ENCODE measurements around the gene PITPNM2.

Gene PITPNM2

DNA sequence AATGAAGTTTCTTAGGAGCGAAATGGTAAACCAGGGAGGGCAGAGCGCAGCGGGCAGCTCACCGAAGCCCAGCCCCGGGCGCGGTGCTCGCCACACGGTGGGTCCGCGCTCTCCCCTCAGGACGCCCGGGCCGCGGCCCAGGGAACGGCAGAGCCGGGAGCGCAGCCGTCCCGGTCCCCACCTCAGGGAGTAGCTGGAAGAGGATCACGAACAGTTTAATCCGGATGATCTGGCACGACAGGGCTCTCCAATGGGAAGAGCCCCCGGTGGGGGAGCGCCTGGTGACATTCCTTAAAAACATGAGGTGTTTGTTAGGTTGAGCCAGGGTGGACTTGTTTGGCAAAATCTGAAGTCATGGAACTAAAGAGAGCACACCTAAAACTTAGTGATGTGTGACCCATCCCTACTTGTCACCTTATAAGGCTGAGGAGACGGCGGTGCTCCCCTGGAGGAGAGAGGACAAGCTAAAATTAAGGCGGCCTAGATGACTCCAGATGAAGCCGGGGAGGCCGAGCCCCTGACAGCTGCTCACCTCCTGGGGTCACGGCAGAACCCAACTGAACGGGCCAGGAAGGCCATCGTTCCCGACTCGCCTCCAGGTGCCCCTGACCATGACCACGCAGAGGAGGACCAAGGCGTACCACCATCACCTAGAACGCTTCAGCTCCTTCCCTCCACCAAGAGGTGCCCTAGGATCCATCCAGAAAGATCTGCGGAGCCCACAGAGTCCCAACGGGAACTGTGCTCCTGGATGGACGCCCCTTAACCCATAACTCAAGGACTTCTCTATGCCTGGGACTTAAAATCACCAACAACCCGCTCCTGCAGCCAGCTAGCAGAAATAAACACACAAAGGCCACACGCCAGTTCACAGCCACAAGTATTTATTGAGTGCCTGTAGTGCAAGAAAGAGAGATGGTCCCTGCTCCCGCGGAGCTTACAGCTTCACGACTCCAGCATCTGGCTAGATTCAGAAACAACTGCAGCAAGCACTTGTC lies 866 bp upstream of the PITPNM2 start:
- TF ChIP-seq ZFX (IDR thresholded peaks at IDR 0.05), result no peak
- TF ChIP-seq, protein P1, sequence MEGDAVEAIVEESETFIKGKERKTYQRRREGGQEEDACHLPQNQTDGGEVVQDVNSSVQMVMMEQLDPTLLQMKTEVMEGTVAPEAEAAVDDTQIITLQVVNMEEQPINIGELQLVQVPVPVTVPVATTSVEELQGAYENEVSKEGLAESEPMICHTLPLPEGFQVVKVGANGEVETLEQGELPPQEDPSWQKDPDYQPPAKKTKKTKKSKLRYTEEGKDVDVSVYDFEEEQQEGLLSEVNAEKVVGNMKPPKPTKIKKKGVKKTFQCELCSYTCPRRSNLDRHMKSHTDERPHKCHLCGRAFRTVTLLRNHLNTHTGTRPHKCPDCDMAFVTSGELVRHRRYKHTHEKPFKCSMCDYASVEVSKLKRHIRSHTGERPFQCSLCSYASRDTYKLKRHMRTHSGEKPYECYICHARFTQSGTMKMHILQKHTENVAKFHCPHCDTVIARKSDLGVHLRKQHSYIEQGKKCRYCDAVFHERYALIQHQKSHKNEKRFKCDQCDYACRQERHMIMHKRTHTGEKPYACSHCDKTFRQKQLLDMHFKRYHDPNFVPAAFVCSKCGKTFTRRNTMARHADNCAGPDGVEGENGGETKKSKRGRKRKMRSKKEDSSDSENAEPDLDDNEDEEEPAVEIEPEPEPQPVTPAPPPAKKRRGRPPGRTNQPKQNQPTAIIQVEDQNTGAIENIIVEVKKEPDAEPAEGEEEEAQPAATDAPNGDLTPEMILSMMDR (conservative IDR thresholded peaks at IDR 0.05), result no peak
- H3K27ac ChIP-seq, result peak overlapping the region; percentile 50

DNA sequence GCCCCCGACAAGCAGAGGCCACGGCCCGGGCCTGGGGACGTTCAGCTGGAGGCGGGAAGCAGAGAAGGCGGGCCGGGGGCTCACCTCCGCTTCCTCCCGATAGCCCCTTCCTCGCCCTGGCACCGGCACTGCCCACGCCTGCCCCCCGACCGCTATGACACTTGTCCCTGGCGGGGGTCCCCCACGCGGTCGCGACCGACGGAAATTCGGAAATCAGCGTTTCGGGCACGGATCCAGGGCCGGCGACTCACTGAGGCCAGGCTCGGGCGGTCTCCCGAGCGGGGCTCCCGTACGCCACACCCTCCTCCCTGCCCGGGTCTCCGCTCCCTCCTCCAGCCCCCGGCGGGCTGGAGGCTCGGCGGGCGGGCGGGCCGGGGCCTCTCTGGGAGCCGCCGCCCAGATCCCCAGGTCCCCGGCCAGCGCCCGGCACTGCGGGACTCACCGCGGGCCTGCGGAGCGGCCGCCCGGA lies 581 bp downstream of the PITPNM2 start:
- peak overlapping the region; percentile 50 for H3K27ac ChIP-seq
- TF ChIP-seq, protein P1 (conservative IDR thresholded peaks at IDR 0.05), result no peak
- no peak for TF ChIP-seq ZFX (IDR thresholded peaks at IDR 0.05)

GRCh38 chr12:123149501-123150274 lies 1.2 kb downstream of the PITPNM2 start:
- H3K27ac ChIP-seq, result peak overlapping the region; percentile 50
- TF ChIP-seq, protein P1 (conservative IDR thresholded peaks at IDR 0.05), result no peak
- no peak for TF ChIP-seq ZFX (IDR thresholded peaks at IDR 0.05)

GRCh38 chr12:123149088-123149487 lies 1.8 kb downstream of the PITPNM2 start:
- H3K27ac ChIP-seq, result no peak overlapping the region
- TF ChIP-seq, protein P1 (conservative IDR thresholded peaks at IDR 0.05), result no peak
- TF ChIP-seq ZFX (IDR thresholded peaks at IDR 0.05), result no peak

DNA sequence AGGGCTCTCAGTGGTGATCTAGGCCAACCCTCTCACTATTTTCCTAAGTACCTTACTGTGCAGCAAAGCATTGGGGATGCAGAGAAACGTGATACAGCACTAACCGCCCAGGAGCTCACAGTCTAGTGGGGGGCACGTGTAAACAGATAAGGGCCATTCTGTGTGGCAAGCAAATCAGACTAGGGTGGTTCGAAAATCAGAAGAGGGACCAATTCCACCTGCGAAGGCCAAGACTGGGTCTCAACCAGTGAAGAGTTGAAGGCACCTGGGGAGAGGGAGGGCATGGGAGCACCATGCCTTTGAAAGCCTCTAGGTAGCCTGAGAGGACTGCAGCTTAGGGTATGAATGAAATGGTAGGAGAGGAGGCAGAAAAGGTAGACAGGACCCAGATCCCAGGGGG lies 2.2 kb downstream of the PITPNM2 start:
- TF ChIP-seq, protein P1 (conservative IDR thresholded peaks at IDR 0.05), result no peak
- TF ChIP-seq ZFX (IDR thresholded peaks at IDR 0.05), result no peak
- no peak overlapping the region for H3K27ac ChIP-seq

- no peak for TF ChIP-seq ZFX (IDR thresholded peaks at IDR 0.05)
- TF ChIP-seq, protein P1 (conservative IDR thresholded peaks at IDR 0.05), result no peak
- no peak overlapping the region for H3K27ac ChIP-seq
Measured at GRCh38 chr12:123148223-123148622, 2.7 kb downstream of the PITPNM2 start.
